GM21447 (cell line): Measurements from ENCODE around the gene NT5C1A.

Source experiments
- ATAC-seq: cut with Tn5 transposase; IDR thresholded peaks from one replicate; pipeline ENCODE4 v1.9.1; 2021; ENCODE audit not compliant: unreplicated experiment

NT5C1A gene

DNA sequence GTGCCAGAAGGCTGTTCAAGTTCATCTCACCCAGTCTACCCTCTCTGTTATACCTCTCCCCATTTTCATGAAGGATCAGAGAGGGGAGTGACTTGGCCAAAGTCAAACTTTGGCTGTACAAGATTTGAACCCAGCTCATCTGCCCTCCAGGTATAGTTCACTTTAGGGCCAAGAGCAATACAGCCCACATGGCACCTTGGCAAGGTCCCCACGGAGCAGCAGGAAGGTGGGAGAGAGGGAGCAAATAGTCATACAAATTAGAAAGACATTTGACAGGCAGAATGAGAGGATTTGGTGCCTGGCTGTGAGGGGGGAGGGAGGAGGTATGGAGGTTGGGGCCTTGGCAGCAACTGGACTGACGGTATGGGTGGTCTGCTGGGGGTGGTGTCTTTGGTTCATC is 18.3 kb upstream of the NT5C1A start:
- ATAC-seq, result no peak

DNA sequence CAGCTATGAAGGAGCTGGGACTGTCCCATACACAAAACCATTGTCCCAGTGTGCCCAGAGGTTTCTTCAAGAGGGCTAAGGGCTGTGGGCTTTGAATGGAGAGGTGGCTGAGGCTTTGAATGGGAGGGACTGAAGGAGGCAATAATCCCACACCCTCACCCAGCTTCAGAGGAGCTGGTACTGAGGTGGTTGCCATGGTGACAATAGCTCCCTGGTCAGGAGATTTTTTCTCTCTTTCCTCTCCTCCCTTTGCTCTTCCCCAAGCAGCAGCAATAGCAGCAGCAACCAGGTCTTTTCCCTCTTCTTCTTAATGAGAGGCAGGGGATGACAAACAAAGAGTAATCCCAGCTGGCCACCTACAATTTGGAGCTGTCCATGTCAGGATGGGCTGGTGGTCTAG is 17.7 kb upstream of the NT5C1A start:
- ATAC-seq, result no peak

GRCh38 chr1:39689214-39689613 is 17.3 kb upstream of the NT5C1A start:
- no peak for ATAC-seq

DNA sequence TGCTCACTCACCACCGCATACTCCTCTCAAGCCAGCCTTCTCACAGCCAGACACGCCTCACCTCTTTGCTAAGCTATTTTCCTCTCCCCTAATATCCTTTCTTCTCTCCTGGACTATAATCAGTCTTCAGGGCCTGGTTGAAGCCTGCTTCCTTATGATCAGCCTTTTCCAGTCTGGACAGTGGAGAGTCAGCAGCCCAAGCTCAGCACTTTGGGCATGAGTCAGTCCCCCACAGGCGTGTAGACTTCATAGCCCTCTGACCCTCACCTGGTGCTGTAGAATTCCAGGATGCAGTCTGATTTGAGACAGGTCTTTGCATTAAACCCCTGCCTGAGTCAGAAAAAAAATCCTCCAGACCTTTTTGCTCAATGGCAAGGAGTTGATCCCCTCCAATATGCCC is 16.8 kb upstream of the NT5C1A start:
- ATAC-seq, result no peak

DNA sequence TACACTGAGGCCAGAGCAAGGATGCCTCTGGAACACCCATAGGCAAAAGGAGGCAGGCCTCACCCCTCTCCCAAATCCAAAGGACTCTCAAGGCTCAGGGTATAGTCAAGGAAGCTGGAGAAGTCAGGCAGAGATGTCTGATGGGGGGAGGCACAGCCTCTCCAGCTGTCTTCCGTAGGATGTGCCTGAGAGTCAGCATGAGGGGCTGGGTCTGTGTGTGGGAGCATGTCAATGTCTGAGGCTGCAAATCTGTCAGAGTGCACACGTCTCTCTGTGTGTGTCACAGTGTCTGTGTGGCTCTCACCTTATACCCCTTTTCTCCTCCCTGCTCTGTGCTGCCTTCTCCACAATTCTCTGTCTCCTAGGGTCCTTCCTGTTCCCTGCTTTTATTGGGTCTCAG is 15.3 kb upstream of the NT5C1A start:
- ATAC-seq, result no peak

DNA sequence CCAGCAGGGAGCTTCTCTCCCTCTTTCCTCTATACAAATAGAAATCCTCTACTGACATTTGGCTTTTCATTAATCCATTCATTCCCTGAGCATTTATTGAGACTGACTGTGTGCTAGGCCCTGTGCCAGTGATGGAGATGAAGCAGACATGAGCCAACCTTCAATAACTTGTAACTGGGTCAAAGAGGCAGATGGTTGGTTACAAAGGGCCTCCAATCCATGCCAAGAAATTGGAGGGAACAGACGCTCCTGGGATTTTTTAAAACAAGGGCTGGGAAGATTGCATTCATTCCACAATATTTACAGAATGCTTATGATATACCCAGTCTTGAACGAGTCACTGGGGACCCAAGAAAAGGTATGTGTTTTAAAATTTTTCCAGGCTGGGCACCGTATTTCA is 13.2 kb upstream of the NT5C1A start:
- no peak for ATAC-seq

- no peak for ATAC-seq
Measured at GRCh38 chr1:39684313-39684664, 12.4 kb upstream of the NT5C1A start.

- ATAC-seq, result no peak
Measured at GRCh38 chr1:39683591-39684312, 11.8 kb upstream of the NT5C1A start.

DNA sequence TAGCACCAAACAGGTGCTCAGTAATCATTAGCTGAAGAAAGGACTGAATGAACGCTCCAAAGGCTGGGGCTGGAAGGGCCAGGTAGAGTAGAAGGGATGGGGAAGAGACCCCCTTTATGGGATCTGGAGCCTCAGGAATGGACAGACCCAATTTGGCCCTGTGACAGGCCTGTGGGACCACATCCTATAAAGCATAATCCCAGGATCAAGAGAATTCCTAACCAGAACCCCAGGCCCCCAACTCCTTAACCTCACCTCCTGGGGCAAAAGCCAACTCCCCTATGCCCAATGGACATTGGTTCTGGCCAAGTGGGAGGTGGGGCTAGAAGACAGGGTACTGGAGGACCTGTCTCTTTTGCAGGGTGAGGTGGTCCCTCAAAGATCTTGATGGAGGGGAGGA is 10.1 kb upstream of the NT5C1A start:
- ATAC-seq, result no peak

DNA sequence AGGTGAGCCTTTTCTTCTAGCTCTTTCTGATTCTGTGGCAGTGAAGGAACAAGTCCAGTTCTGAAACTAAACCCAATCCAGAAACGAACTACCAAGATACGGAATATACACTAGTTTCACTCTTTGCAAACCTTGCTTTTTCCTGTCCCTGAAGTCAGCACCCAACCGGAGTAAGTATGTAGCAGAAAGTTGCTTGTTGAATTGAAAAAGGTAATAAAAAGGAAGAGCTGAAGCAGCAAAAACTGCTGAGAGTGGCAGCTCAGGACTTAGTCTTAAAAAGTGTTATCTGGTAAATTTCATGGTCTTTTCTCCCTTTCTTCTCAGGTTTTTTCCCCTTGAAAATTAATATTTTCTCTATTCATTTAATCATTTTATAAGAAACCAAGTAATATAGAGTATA is 9.4 kb upstream of the NT5C1A start:
- ATAC-seq, result no peak

GRCh38 chr1:39680751-39681150 is 8.8 kb upstream of the NT5C1A start:
- no peak for ATAC-seq

GRCh38 chr1:39679821-39680220 is 7.9 kb upstream of the NT5C1A start:
- no peak for ATAC-seq

GRCh38 chr1:39678889-39679288 is 7.0 kb upstream of the NT5C1A start:
- ATAC-seq, result no peak

DNA sequence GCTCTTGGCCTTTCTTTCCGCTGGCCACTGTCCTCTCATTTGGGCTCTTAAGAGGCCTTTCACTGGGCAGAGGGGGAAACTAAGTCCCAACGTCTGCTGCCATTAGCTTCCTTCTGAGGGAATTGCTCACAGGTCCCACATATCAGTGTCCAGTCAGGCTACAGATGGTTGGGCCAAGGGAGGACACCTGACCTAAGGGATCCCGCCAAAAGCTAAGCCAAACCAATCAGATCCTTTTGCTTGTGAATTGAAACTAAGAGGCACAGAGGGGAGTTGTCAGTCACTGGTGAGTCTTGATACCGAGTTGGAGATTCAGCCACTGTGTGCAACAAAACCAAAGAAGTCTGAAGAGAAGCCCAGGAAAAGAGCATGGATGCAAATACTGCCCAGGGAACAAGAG is 5.7 kb upstream of the NT5C1A start:
- no peak for ATAC-seq

GRCh38 chr1:39676948-39677548 is 5.1 kb upstream of the NT5C1A start:
- no peak for ATAC-seq

DNA sequence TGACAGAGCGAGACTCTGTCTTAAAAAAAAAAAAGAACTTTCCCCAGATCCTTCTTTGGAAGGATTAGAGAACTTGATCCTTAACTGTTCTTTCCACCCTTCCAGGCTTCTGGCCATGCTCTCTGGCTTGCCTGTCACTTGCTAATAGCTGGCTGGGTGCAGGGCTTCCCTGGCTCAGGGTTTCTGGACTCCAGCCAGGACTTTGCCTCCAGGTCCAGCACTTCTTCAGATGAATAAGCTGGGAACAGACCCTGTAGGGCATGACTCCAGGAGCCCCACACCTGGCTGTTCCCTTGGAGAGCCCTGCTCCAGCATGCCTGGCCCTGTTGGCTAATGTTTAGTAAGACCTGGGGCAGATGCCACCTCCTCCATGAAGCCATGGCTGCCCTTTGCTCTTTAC is 3.3 kb upstream of the NT5C1A start:
- no peak for ATAC-seq

GRCh38 chr1:39673215-39673614 is 1.3 kb upstream of the NT5C1A start:
- no peak for ATAC-seq

DNA sequence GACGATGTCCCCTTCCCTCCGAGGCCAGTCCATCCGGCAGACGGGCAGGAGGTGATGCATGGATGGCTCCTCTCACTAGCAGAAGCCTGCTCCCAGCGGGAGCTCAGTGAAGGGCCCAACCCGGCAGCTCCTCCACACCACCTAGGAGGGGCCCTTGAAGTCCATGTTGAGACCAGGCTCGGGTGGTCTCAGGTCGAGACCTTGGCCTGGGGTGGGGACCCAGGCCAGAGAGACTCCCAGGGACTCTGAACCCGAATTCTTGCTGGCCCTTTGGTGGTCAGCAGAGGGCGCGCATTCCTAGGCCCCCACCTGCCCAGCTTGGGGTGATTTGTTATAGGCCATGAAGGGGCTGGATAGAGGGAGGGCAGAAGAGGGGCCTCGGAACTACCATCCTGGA is 642 bp upstream of the NT5C1A start:
- ATAC-seq, result no peak

- ATAC-seq, result no peak
Measured at GRCh38 chr1:39671433-39671792, 494 bp downstream of the NT5C1A start.

- no peak for ATAC-seq
Measured at GRCh38 chr1:39670689-39671088, 1.2 kb downstream of the NT5C1A start.

GRCh38 chr1:39668894-39669293 is 3.0 kb downstream of the NT5C1A start:
- ATAC-seq, result no peak

GRCh38 chr1:39668111-39668510 is 3.8 kb downstream of the NT5C1A start:
- ATAC-seq, result no peak

- peak; percentile 89 for ATAC-seq
Measured at GRCh38 chr1:39666772-39667171, 5.1 kb downstream of the NT5C1A start.
